Smooth muscle cell of bladder (primary cell): ENCODE results near the gene HAO2. TPM values are rescaled to one million over a fixed set of nuclear protein-coding genes. Genes with fewer than 3 reads are reported as not detected.

Experiments
- total RNA-seq: library from RNA; depleted of rRNA; stranded (reverse); fragments of >200 nt; gene quantifications from 2 replicates; pipeline ENCODE4 v1.2.3, GENCODE V29; 2014

Gene HAO2
- total RNA-seq, result not detected in 2 replicates

GRCh38 chr1:119368554-119368953 lies at the start of gene HAO2:
TSS of gene HAO2 (plus strand) at chr1:119368785. CDS start at chr1:119381086, 12,301 bp downstream.

GRCh38 chr1:119414950-119415349 lies 46.4 kb downstream of the HAO2 start, which contains the start of gene HSD3B2:
TSS of gene HSD3B2 (plus strand) at chr1:119415150. CDS start at chr1:119415420, 270 bp downstream.

Other genes with a start within 250 kb of the HAO2 start
- 16.5 and 20.5 TPM in 2 replicates for gene WARS2, start 228.1 kb upstream of the HAO2 start, total RNA-seq
- gene HSD3B2, start 46.4 kb downstream of the HAO2 start, total RNA-seq, result not detected in 2 replicates
- gene HSD3B1, start 138.4 kb downstream of the HAO2 start, total RNA-seq, result not detected in 2 replicates